K562 (cell line): ENCODE data around the gene SLC22A8. TPM values are rescaled to one million over a fixed set of nuclear protein-coding genes. Genes with fewer than 3 reads are reported as not detected.

Experiments used
- ATAC-seq: fragments of 200-7000 bp; cut with Tn5 transposase; 3 replicates; pipeline ENCODE4 v1.9.1; 2020; ENCODE audit warnings: moderate library complexity
- BruUV-seq: library from RNA; stranded (reverse); fragments of 400-500 nt; replicated peaks from 2 replicates; lab custom pipeline; 2021; lab: Mats Ljungman, UMichigan
- CTCF ChIA-PET: fragments of 300-600 bp; formaldehyde crosslinking; extraction: SDS; loops from one replicate; lab custom pipeline; 2021; ENCODE audit warnings: low intra/inter-chr PET ratio; lab: Yijun Ruan, JAX
- POLR2A ChIA-PET: fragments of 300-600, 350-650 bp; sonication (Branson Sonifier 250); formaldehyde crosslinking; extraction: SDS; loops from one replicate; lab custom pipeline; 2021; ENCODE audit warnings: antibody characterized with exemption, inconsistent platforms; lab: Yijun Ruan, JAX
- DNase-seq, 4 experiments: peaks; one replicate each; pipeline versions ENCODE4 v3.0.0 to v3.0.0-alpha.2; 2011 to 2018; ENCODE audit warnings: low spot score in 3 of 4, mixed read lengths in 3 of 4; ENCODE audit errors: extremely low read depth in 1 of 4
- FAIRE-seq: peaks from 2 replicates; lab custom pipeline; 2011; peaks lifted over from hg19 to GRCh38; lab: Jason Lieb, UNC
- H2AFZ ChIP-seq: 2 replicates; pipeline ENCODE4 v1.6.0; 2011; ENCODE audit warnings: low read depth, low read length, control low read depth, inconsistent platforms
- H3K27ac ChIP-seq: fragments of 200-600 bp; 3 replicates; pipeline ENCODE4 v1.8.0; 2011; ENCODE audit warnings: low read depth, mild to moderate bottlenecking, control low read depth, inconsistent platforms, low read length, moderate library complexity, mixed read lengths; ENCODE audit errors: extremely low read depth
- H3K27me3 ChIP-seq, 2 experiments: fragments of 300-600 bp in 1 of 2; 2 replicates in 1 of 2; 3 replicates in 1 of 2; pipeline versions ENCODE4 v1.6.0 to v1.8.0; 2011; ENCODE audit warnings: inconsistent platforms in 2 of 2, low read length in 2 of 2, mild to moderate bottlenecking in 1 of 2, mixed read lengths in 1 of 2, moderate library complexity in 1 of 2; ENCODE audit not compliant: control insufficient read depth in 2 of 2, insufficient read depth in 2 of 2
- H3K36me3 ChIP-seq: fragments of 300-600 bp; 3 replicates; pipeline ENCODE4 v1.8.0; 2011; ENCODE audit warnings: mild to moderate bottlenecking, low read length, inconsistent platforms; ENCODE audit not compliant: control insufficient read depth, insufficient read depth
- H3K4me1 ChIP-seq, 2 experiments: fragments of 200-600 bp in 1 of 2; replicated peaks in 1 of 2; 2 replicates in 1 of 2; 3 replicates in 1 of 2; pipeline versions ENCODE4 v1.5.1 to v1.8.0; 2011; ENCODE audit warnings: inconsistent platforms in 2 of 2, low read length in 2 of 2, mild to moderate bottlenecking in 1 of 2, mixed read lengths in 1 of 2, moderate library complexity in 1 of 2; ENCODE audit not compliant: control insufficient read depth in 2 of 2, insufficient read depth in 2 of 2
- H3K4me2 ChIP-seq: 2 replicates; pipeline ENCODE4 v1.6.1; 2011; ENCODE audit warnings: low read length, control low read depth, inconsistent platforms, mixed read lengths; ENCODE audit not compliant: insufficient read depth
- H3K4me3 ChIP-seq: fragments of 200-600 bp; sonication (generic), shearing (Covaris generic); 2 replicates; pipeline ENCODE4 v1.5.1; 2016; ENCODE audit warnings: control low read depth, inconsistent platforms
- H3K79me2 ChIP-seq: fragments of 200-600 bp; 3 replicates; pipeline ENCODE4 v1.8.0; 2011; ENCODE audit warnings: low read length, inconsistent platforms; ENCODE audit not compliant: control insufficient read depth, insufficient read depth
- H3K9ac ChIP-seq, 2 experiments: 2 replicates each; pipeline versions ENCODE4 v1.6.0 to v1.6.1; 2011; ENCODE audit warnings: low read depth in 2 of 2, low read length in 2 of 2, control low read depth in 1 of 2, inconsistent platforms in 1 of 2, mild to moderate bottlenecking in 1 of 2, mixed read lengths in 1 of 2; ENCODE audit not compliant: insufficient read depth in 1 of 2
- H3K9me1 ChIP-seq: one replicate; pipeline ENCODE4 v1.6.0; 2011; ENCODE audit warnings: inconsistent platforms, mild to moderate bottlenecking, low read length, moderate library complexity; ENCODE audit not compliant: control insufficient read depth, insufficient read depth
- H3K9me3 ChIP-seq: replicated peaks from 2 replicates; pipeline ENCODE4 v1.5.1; 2011; ENCODE audit warnings: low read depth, low read length, inconsistent platforms; ENCODE audit not compliant: control insufficient read depth, insufficient read depth
- H4K20me1 ChIP-seq: replicated peaks from 2 replicates; pipeline ENCODE4 v1.6.1; 2011; ENCODE audit warnings: low read length, inconsistent platforms, mixed read lengths; ENCODE audit not compliant: control insufficient read depth, insufficient read depth
- FOXP1 ChIP-seq: sonication (generic); formaldehyde crosslinking; IDR thresholded peaks from 2 replicates; pipeline ENCODE4 v1.8.0; 2022; ENCODE audit warnings: mild to moderate bottlenecking, missing genetic modification reagents
- KHSRP ChIP-seq: fragments of 450-650 bp; IDR thresholded peaks from 2 replicates; pipeline ENCODE4 v1.6.1; 2017
- MXI1 ChIP-seq: IDR thresholded peaks from 2 replicates; pipeline ENCODE4 v1.6.1; 2011; ENCODE audit warnings: low read depth, mild to moderate bottlenecking, improper control_type of control experiment, low read length
- POLR2AphosphoS2 ChIP-seq: IDR thresholded peaks from 2 replicates; pipeline ENCODE4 v1.6.1; 2012; ENCODE audit warnings: low read length, improper control_type of control experiment
- RFX1 ChIP-seq: fragments of 450-650 bp; IDR thresholded peaks from 2 replicates; pipeline ENCODE4 v1.6.1; 2016; ENCODE audit warnings: mild to moderate bottlenecking, moderate library complexity
- SRSF9 ChIP-seq: fragments of 200-400 bp; formaldehyde crosslinking; IDR thresholded peaks from 2 replicates; pipeline ENCODE4 v1.6.1; 2017; ENCODE audit warnings: low read depth, low read length, borderline replicate concordance
- ZNF699 ChIP-seq: fragments of 250-450 bp; sonication (Bioruptor Pico); IDR thresholded peaks from 2 replicates; pipeline ENCODE4 v1.8.0; 2021; ENCODE audit warnings: mild to moderate bottlenecking, moderate library complexity; ENCODE audit not compliant: insufficient replicate concordance
- WGBS: fragments of 100-300 bp; shearing (Covaris generic); methylation state at CpG from one replicate; pipeline ENCODE4 v1.1.6; 2016; ENCODE audit warnings: low coverage, mixed read lengths; ENCODE audit not compliant: insufficient coverage; ENCODE audit errors: missing lambda C conversion rate; 5-methylcytosine and 5-hydroxymethylcytosine counted together
- in situ Hi-C: fragments of 300-500 bp; cut with MboI; formaldehyde crosslinking; loops from 4 replicates; pipeline ENCODE4 v1.15.0; 2018; ENCODE audit warnings: inconsistent platforms, mixed read lengths
- intact Hi-C: fragments of 100-400 bp; cut with micrococcal nuclease; formaldehyde crosslinking; loops from 2 replicates; pipeline ENCODE4 v1.14.2; 2022
- polyA plus RNA-seq, 8 experiments: library from polyadenylated mRNA; depleted of rRNA in 4 of 8; stranded (reverse) in 5 of 8; unstranded in 3 of 8; fragments of >200 nt; fragmentation: Nextera tagmentation in 2 of 8; fragmentation: Illumina TruSeq in 1 of 8; extraction: Ambion mirVana in 2 of 8; extraction: Trizol in 1 of 8; gene quantifications; 2 replicates each; pipeline versions ENCODE4 v1.2.1 to v1.2.3, GENCODE V29; 2011 to 2014; ENCODE audit warnings: inconsistent platforms in 1 of 8, missing spikeins in 1 of 8
- total RNA-seq, 7 experiments: library from RNA; depleted of rRNA in 6 of 7; stranded (reverse); fragments of >200 nt in 6 of 7; fragmentation: Illumina TruSeq in 2 of 7; extraction: Trizol in 2 of 7; gene quantifications; 2 replicates each; pipeline versions ENCODE4 v1.2.1 to v1.2.3, GENCODE V29; 2011 to 2021; ENCODE audit warnings: low replicate concordance in 1 of 7
- TF ChIP-seq, protein P1 (sequence below): sonication (generic); formaldehyde crosslinking; IDR thresholded peaks from 2 replicates; pipeline ENCODE4 v1.8.0; 2022; ENCODE audit warnings: mild to moderate bottlenecking, missing genetic modification reagents

Gene SLC22A8
- total and polyA plus RNA-seq, 9 of the 15 experiments (the other 6 are each of a cell fraction or from before 2014, with no cell fraction given) = not detected

DNA sequence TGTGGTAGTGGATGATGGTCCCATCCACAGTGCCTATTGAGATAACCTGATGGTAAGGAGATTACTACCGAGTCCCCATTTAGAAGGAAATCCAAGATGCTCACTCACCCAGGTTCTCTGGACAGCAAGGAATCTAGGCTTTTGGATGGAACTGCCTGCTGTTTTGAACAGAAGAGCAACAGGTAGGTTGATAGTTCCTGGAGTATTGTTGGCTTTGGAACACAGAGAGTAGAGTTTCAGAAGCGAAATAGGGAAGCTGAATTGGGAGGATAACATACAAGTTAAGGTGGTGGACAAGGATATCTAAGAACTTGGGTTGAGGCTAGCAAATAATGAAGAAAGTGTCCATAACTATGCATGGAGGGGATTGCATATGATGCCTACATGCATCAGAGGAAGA, 58.5 kb downstream of the SLC22A8 start:
- no peak for FAIRE-seq
- Histone ChIP-seq H3K79me2 (no peaks in the 10 kb centered on the region), H3K9ac (no peak overlapping the region), H3K9me1 (no peaks in the 10 kb centered on the region), H3K4me1 (peaks cover 0 to 3% of the 10 kb centered on the region in 2 experiments; a peak in 1 of 5 replicates), H3K27ac (no peak overlapping the region), H3K4me2 (no peak overlapping the region), H3K4me3 (no peak overlapping the region), H3K36me3 (no peaks in the 10 kb centered on the region), H2AFZ (no peak overlapping the region), H3K27me3 (peaks cover 10% of the 10 kb centered on the region in 2 experiments; a peak in 4 of 5 replicates), H3K9me3 (no peaks in the 10 kb centered on the region), H4K20me1 (no peaks in the 10 kb centered on the region; the same call in 1 of the 2 replicates)
- DNase-seq = no peak
- BruUV-seq = no TSS peak
- POLR2A ChIA-PET = no interaction called here
- in situ Hi-C loops = no loop called here
- CTCF ChIA-PET = no interaction called here
- intact Hi-C loops = no loop called here
- no peak for ATAC-seq
- TF ChIP-seq FOXP1 (CRISPR knock-in tag) (no peak), KHSRP (no peak), POLR2AphosphoS2 (no peak), RFX1 (no peak), MXI1 (no peak), ZNF699 (CRISPR knock-in tag) (no peak), SRSF9 (no peak)
- TF ChIP-seq, protein P1, sequence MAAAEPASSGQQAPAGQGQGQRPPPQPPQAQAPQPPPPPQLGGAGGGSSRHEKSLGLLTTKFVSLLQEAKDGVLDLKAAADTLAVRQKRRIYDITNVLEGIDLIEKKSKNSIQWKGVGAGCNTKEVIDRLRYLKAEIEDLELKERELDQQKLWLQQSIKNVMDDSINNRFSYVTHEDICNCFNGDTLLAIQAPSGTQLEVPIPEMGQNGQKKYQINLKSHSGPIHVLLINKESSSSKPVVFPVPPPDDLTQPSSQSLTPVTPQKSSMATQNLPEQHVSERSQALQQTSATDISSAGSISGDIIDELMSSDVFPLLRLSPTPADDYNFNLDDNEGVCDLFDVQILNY (CRISPR knock-in tag) = no peak
- 0% methylated on average over 2 of the region's 2 CpGs for WGBS
